ENCODE data around the gene ERBIN. TPM values are rescaled to one million over a fixed set of nuclear protein-coding genes. Genes with fewer than 3 reads are reported as not detected.

The ERBIN gene
- total and polyA plus RNA-seq, 9 of the 15 experiments (the other 6 are each of a cell fraction or from before 2014, with no cell fraction given) = 11.9 to 72.8 (median 41.7) TPM

DNA sequence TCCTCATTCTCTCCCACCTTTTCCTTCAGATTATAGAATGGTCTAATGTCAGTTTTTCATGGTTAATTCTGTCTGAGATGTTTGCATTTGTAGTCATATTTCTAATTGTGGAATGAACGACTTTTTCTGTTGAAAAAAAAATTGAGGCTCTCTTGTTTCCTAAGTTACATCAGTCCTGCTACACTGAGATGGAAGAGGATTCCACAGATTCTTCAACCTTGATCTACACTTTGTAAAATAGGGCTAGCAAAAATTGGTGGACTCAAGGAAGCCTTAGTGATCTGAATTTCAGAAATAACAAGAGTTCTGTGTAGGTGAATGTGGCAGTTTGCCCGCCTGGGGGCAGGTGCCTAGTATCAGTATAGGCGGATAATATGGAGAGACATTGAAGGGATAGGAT, 51.9 kb downstream of the ERBIN start:
- no peaks in the 10 kb centered on the region for H3K9me3 ChIP-seq (replicated peaks; ENCODE audit: control insufficient read depth, insufficient read depth, low read depth, low read length)
- no peak overlapping the region for H3K4me2 ChIP-seq (ENCODE audit: insufficient read depth, low read length)
- intact Hi-C loops (cut with micrococcal nuclease) = no loop called here
- H4K20me1 ChIP-seq (replicated peaks; ENCODE audit: control insufficient read depth, insufficient read depth, low read length) = no peaks in the 10 kb centered on the region
- H3K9ac ChIP-seq (ENCODE audit: insufficient read depth in 1 of 2, low read depth in 2 of 2, low read length in 2 of 2) = no peak overlapping the region
- H3K27me3 ChIP-seq (ENCODE audit: control insufficient read depth in 2 of 2, insufficient read depth in 2 of 2, low read length in 2 of 2) = no peaks in the 10 kb centered on the region
- in situ Hi-C loops (cut with MboI) = no loop called here
- CTCF ChIA-PET (ENCODE audit: low intra/inter-chr PET ratio) = no interaction called here
- H3K79me2 ChIP-seq (ENCODE audit: control insufficient read depth, insufficient read depth, low read length) = peaks cover 86% of the 10 kb centered on the region
- no TSS peak for BruUV-seq (replicated peaks)
- peaks cover 6 to 25% of the 10 kb centered on the region in 2 experiments; a peak in 4 of 5 replicates for H3K4me1 ChIP-seq (replicated peaks in 1 of 2; ENCODE audit: control insufficient read depth in 2 of 2, insufficient read depth in 2 of 2, low read length in 2 of 2)
- peaks cover 14% of the 10 kb centered on the region; the same call in 2 of the 3 replicates for H3K36me3 ChIP-seq (ENCODE audit: control insufficient read depth, insufficient read depth, low read length)
- ATAC-seq = no peak
- POLR2A ChIA-PET = no interaction called here
- no peak overlapping the region for H2AFZ ChIP-seq (ENCODE audit: low read depth, low read length)
- 75% methylated on average over 3 of the region's 3 CpGs for WGBS (ENCODE audit: insufficient coverage, low coverage, missing lambda C conversion rate)
- H3K9me1 ChIP-seq (ENCODE audit: control insufficient read depth, insufficient read depth, low read length) = no peaks in the 10 kb centered on the region
- FAIRE-seq = no peak
- DNase-seq (ENCODE audit: extremely low read depth in 1 of 4, low spot score in 3 of 4) = no peak
- H3K4me3 ChIP-seq = no peak overlapping the region
- no peak overlapping the region for H3K27ac ChIP-seq (ENCODE audit: extremely low read depth, low read depth, low read length)
- no peak for TF ChIP-seq KAT8 (IDR thresholded peaks at IDR 0.05; ENCODE audit: low read depth)
- TF ChIP-seq PRMT5 (CRISPR knock-in tag; IDR thresholded peaks at IDR 0.05) = no peak
- no peak for TF ChIP-seq POLR2AphosphoS2 (IDR thresholded peaks at IDR 0.05; ENCODE audit: low read length)
- TF ChIP-seq, protein P1, sequence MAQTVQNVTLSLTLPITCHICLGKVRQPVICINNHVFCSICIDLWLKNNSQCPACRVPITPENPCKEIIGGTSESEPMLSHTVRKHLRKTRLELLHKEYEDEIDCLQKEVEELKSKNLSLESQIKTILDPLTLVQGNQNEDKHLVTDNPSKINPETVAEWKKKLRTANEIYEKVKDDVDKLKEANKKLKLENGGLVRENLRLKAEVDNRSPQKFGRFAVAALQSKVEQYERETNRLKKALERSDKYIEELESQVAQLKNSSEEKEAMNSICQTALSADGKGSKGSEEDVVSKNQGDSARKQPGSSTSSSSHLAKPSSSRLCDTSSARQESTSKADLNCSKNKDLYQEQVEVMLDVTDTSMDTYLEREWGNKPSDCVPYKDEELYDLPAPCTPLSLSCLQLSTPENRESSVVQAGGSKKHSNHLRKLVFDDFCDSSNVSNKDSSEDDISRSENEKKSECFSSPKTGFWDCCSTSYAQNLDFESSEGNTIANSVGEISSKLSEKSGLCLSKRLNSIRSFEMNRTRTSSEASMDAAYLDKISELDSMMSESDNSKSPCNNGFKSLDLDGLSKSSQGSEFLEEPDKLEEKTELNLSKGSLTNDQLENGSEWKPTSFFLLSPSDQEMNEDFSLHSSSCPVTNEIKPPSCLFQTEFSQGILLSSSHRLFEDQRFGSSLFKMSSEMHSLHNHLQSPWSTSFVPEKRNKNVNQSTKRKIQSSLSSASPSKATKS (CRISPR knock-in tag; IDR thresholded peaks at IDR 0.05) = no peak
- TF ChIP-seq JUN (IDR thresholded peaks at IDR 0.05; ENCODE audit: borderline replicate concordance, low read depth, low read length) = no peak
- no peak for TF ChIP-seq JUN (CRISPR knock-in tag; IDR thresholded peaks at IDR 0.05; ENCODE audit: borderline replicate concordance)
- TF ChIP-seq, protein P2, sequence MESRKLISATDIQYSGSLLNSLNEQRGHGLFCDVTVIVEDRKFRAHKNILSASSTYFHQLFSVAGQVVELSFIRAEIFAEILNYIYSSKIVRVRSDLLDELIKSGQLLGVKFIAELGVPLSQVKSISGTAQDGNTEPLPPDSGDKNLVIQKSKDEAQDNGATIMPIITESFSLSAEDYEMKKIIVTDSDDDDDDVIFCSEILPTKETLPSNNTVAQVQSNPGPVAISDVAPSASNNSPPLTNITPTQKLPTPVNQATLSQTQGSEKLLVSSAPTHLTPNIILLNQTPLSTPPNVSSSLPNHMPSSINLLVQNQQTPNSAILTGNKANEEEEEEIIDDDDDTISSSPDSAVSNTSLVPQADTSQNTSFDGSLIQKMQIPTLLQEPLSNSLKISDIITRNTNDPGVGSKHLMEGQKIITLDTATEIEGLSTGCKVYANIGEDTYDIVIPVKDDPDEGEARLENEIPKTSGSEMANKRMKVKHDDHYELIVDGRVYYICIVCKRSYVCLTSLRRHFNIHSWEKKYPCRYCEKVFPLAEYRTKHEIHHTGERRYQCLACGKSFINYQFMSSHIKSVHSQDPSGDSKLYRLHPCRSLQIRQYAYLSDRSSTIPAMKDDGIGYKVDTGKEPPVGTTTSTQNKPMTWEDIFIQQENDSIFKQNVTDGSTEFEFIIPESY (CRISPR knock-in tag; IDR thresholded peaks at IDR 0.05) = no peak
- no peak for TF ChIP-seq PHF20 (IDR thresholded peaks at IDR 0.05; ENCODE audit: partially characterized antibody)
- TF ChIP-seq NR4A1 (CRISPR knock-in tag; IDR thresholded peaks at IDR 0.05) = no peak
- no peak for TF ChIP-seq NR4A1 (tag; IDR thresholded peaks at IDR 0.05)
- TF ChIP-seq MYNN (IDR thresholded peaks at IDR 0.05) = no peak
- no peak for TF ChIP-seq MYNN (CRISPR knock-in tag; IDR thresholded peaks at IDR 0.05)
- no peak for TF ChIP-seq PURB (CRISPR knock-in tag; IDR thresholded peaks at IDR 0.05; ENCODE audit: low read depth)
- TF ChIP-seq ARHGAP35 (IDR thresholded peaks at IDR 0.05; ENCODE audit: partially characterized antibody) = no peak

All from K562 (cell line).